OCI-LY7 (cell line): Measurements from ENCODE around the gene KANSL3. TPM values are rescaled to one million over a fixed set of nuclear protein-coding genes. Genes with fewer than 3 reads are reported as not detected.
A peak's percentile ranks its signal among the peaks of the same experiment; 100 is the strongest.

Experiments used
- Bru-seq: library from RNA; stranded (reverse); fragments of 400-500 nt; gene quantifications from one replicate; lab custom pipeline; 2021; lab: Mats Ljungman, UMichigan
- BruChase-seq, 2 experiments: library from RNA; stranded (reverse); fragments of 400-500 nt; gene quantifications; one replicate each; lab custom pipeline; 2021; lab: Mats Ljungman, UMichigan
- BruUV-seq: library from RNA; stranded (reverse); fragments of 400-500 nt; replicated peaks from 2 replicates; lab custom pipeline; 2021; lab: Mats Ljungman, UMichigan
- CTCF ChIA-PET: fragments of 300-600 bp; sonication (Branson Sonifier 250); formaldehyde crosslinking; loops from one replicate; lab custom pipeline; 2022; ENCODE audit warnings: antibody characterized with exemption; ENCODE audit not compliant: unreplicated experiment; lab: Charles Lee
- POLR2A ChIA-PET: fragments of 300-600 bp; sonication (Branson Sonifier 250); formaldehyde crosslinking; loops from one replicate; lab custom pipeline; 2022; ENCODE audit warnings: antibody characterized with exemption; lab: Charles Lee
- DNase-seq: peaks from one replicate; pipeline ENCODE4 v3.0.0-alpha.2; 2015; ENCODE audit warnings: low spot score
- H2AFZ ChIP-seq: fragments of 200-600 bp; sonication (generic), shearing (Covaris generic); 2 replicates; pipeline ENCODE4 v1.6.1; 2014; ENCODE audit warnings: mild to moderate bottlenecking, antibody characterized with exemption, low read length, moderate library complexity
- H3K27ac ChIP-seq: fragments of 200-600 bp; sonication (generic); 2 replicates; pipeline ENCODE4 v1.5.1; 2014; ENCODE audit warnings: mixed run types, low read depth, mild to moderate bottlenecking, moderate library complexity, low read length, inconsistent platforms; ENCODE audit not compliant: poor library complexity, severe bottlenecking
- H3K36me3 ChIP-seq: fragments of 200-600 bp; sonication (generic); 2 replicates; pipeline ENCODE4 v1.6.1; 2014; ENCODE audit warnings: mild to moderate bottlenecking, antibody characterized with exemption, low read length, moderate library complexity, mixed read lengths; ENCODE audit not compliant: insufficient read depth
- H3K4me1 ChIP-seq: fragments of 200-600 bp; sonication (generic); 2 replicates; pipeline ENCODE4 v1.5.1; 2014; ENCODE audit warnings: mild to moderate bottlenecking, low read length; ENCODE audit not compliant: insufficient read depth, poor library complexity, severe bottlenecking
- H3K4me2 ChIP-seq: fragments of 200-600 bp; sonication (generic); 2 replicates; pipeline ENCODE4 v1.6.1; 2014; ENCODE audit warnings: mild to moderate bottlenecking, low read length
- H3K4me3 ChIP-seq: fragments of 200-600 bp; sonication (generic); 2 replicates; pipeline ENCODE4 v1.5.1; 2014; ENCODE audit warnings: mild to moderate bottlenecking, low read depth, low read length; ENCODE audit not compliant: poor library complexity, severe bottlenecking
- H3K79me2 ChIP-seq: fragments of 200-600 bp; sonication (generic); 2 replicates; pipeline ENCODE4 v1.6.1; 2016; ENCODE audit warnings: low read depth, mild to moderate bottlenecking, low read length, moderate library complexity, mixed read lengths; ENCODE audit not compliant: insufficient read depth
- H3K9me2 ChIP-seq: fragments of 200-600 bp; sonication (generic); 2 replicates; pipeline ENCODE4 v1.6.1; 2016; ENCODE audit warnings: mild to moderate bottlenecking, low read length, mixed read lengths; ENCODE audit not compliant: insufficient read depth
- H3K9me3 ChIP-seq: fragments of 200-600 bp; sonication (generic); 2 replicates; pipeline ENCODE4 v1.6.1; 2014; ENCODE audit warnings: mild to moderate bottlenecking, mixed run types, low read length, mixed read lengths
- H4K20me1 ChIP-seq: fragments of 200-600 bp; sonication (generic); 2 replicates; pipeline ENCODE4 v1.6.1; 2014; ENCODE audit warnings: mild to moderate bottlenecking, antibody characterized with exemption, low read length, moderate library complexity, mixed read lengths; ENCODE audit not compliant: insufficient read depth
- EZH2phosphoT487 ChIP-seq: fragments of 200-600 bp; sonication (generic); IDR thresholded peaks from 2 replicates; pipeline ENCODE4 v1.6.1; 2018; ENCODE audit warnings: low read depth, borderline replicate concordance, mild to moderate bottlenecking, mixed run types, antibody characterized with exemption, low read length, moderate library complexity, mixed read lengths
- intact Hi-C: fragments of 100-400 bp; cut with micrococcal nuclease; formaldehyde crosslinking; loops from one replicate; pipeline ENCODE4 v1.10.0; 2022; ENCODE audit not compliant: unreplicated experiment
- long read RNA-seq: library from polyadenylated mRNA; stranded (forward); transcript quantifications from one replicate; pipeline ENCODE4 v2.0.0, GENCODE V29; 2022
- total RNA-seq, 2 experiments: library from RNA; depleted of rRNA in 1 of 2; stranded (reverse); fragments of >200 nt in 1 of 2; shearing (Covaris generic) in 1 of 2; gene quantifications; 2 replicates each; pipeline ENCODE4 v1.2.3, GENCODE V29; 2014 to 2022
- TF ChIP-seq, protein P1 (sequence below): fragments of 200-600 bp; sonication (generic); conservative IDR thresholded peaks from 2 replicates; pipeline ENCODE4 v1.5.1; 2014; ENCODE audit warnings: mild to moderate bottlenecking, antibody characterized with exemption, low read length, moderate library complexity, mixed read lengths

KANSL3 gene
- total RNA-seq (2014; rRNA removed; shearing (Covaris generic)) (40.4 and 46.4 TPM in 2 replicates), total RNA-seq (2022) (51.6 and 63.3 TPM in 2 replicates), Bru-seq, nascent RNA (percentile 83 among the genes with signal in this experiment), BruChase-seq, experiment 1, labeled RNA remaining after a 6-hour chase (percentile 90 among the genes with signal in this experiment), BruChase-seq, experiment 2, labeled RNA remaining after a 2-hour chase (percentile 90 among the genes with signal in this experiment)
- long read RNA-seq, full-length matches to known transcripts: 9 of 55 reads
- long read RNA-seq, partial matches to known transcripts: 19 of 55 reads
- long read RNA-seq, other reads (novel, unspliced or antisense): 27 of 55 reads

DNA sequence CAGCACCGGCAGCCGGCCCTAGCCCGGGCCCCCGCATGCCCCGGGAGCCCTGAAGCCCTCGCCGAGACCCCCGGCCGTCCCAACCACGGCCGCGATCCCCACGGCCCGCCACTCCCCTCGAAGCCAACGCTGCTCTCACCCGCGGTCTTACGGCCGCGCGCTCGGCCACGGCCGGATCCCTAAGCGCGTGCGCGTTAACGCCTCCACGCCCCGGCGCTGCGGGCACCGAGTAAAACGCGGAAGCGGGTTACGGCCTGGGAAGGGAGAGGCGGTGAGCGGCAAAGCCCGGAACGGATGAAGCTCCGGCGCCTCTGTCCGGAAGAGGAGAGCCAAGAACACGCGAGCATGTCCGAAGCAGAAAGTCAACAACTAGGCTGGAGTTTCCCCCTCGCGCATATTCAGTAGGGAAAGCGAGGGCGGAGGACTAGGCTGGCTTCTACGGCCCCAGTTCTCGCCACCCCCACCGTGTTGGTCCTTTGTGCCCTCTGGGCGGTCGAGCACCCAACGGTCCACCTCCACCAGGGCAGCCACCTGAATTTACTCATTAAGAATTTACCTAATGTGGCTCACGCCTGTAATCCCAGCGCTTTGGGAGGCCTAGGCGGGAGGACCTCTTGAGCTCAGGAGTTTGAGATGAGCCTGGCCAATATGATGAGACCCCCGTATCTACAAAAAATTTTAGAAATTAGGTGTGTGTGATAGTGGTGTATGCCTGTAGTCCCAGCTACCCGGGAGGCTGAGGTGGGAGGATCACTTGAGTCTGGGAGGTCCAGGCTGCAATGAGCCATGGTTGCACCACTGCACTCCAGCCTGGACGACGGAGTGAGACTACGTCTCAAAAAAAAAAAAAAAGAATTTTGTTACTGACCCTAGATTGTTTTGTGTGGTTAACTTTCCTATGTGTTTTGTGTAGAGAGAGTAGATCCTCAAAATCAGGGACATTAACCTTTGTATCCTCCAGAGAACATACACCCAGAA lies at the start of gene KANSL3:
KANSL3 (minus strand) TSS at position 169 of the 978 bp plus-strand sequence. CDS start 1,177 bp downstream, outside the sequence.
- Histone ChIP-seq H3K9me3 (no peaks in the 10 kb centered on the region), H3K4me3 (peak within 1 kb of the TSS; percentile 99), H3K27ac (peak within 1 kb of the TSS; percentile 44), H4K20me1 (0 out of 2 replicates have a peak, but pooled peaks cover 7% of the 10 kb centered on the region), H3K4me1 (peaks cover 31% of the 10 kb centered on the region), H3K36me3 (peaks cover 32% of the 10 kb centered on the region), H3K79me2 (peaks cover 29% of the 10 kb centered on the region), H3K4me2 (peak within 1 kb of the TSS; percentile 98), H3K9me2 (no peaks in the 10 kb centered on the region), H2AFZ (peak within 1 kb of the TSS; percentile 84)
- ChIA-PET POLR2A (interaction anchor here (0.6 to 2.6 kb wide), 2 partner anchors 123 to 302 kb away, joined by 3 to 6 read pairs; no protein-coding TSS in a partner anchor), CTCF (no interaction called here)
- no TSS peak for BruUV-seq
- intact Hi-C loops: loop anchor here (5.0 kb wide), 2 partner anchors 124 to 219 kb away; partner anchors contain the start of genes ANKRD39 and CNNM4
- peak; percentile 95 for DNase-seq
- TF ChIP-seq EZH2phosphoT487: no peak
- TF ChIP-seq, protein P1, sequence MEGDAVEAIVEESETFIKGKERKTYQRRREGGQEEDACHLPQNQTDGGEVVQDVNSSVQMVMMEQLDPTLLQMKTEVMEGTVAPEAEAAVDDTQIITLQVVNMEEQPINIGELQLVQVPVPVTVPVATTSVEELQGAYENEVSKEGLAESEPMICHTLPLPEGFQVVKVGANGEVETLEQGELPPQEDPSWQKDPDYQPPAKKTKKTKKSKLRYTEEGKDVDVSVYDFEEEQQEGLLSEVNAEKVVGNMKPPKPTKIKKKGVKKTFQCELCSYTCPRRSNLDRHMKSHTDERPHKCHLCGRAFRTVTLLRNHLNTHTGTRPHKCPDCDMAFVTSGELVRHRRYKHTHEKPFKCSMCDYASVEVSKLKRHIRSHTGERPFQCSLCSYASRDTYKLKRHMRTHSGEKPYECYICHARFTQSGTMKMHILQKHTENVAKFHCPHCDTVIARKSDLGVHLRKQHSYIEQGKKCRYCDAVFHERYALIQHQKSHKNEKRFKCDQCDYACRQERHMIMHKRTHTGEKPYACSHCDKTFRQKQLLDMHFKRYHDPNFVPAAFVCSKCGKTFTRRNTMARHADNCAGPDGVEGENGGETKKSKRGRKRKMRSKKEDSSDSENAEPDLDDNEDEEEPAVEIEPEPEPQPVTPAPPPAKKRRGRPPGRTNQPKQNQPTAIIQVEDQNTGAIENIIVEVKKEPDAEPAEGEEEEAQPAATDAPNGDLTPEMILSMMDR: no peak

DNA sequence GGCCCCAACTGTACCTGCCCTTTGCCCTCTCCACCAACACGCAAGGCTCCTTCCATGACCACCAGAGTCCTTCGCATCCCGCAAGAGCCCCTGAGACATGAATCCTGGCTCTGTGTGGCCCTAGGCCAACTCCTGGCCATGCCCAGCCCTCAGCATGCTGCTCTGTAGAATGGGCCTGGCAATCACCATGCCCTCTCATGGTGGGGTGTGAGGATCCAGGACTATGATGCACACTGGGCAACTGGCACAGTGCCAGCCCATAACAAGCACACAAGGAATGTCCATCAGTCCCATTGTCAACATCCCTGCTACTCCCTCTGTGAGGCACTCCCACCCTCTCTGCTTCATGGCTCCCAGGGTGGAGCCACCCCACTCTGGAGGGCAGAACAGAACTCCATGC lies 49.2 kb upstream of the KANSL3 start:
- Histone ChIP-seq H3K9me3 (no peaks in the 10 kb centered on the region), H3K4me1 (no peaks in the 10 kb centered on the region), H3K4me2 (no peak overlapping the region), H3K79me2 (no peaks in the 10 kb centered on the region), H4K20me1 (no peaks in the 10 kb centered on the region), H3K27ac (no peak overlapping the region), H3K36me3 (no peaks in the 10 kb centered on the region), H3K9me2 (no peaks in the 10 kb centered on the region), H3K4me3 (no peak overlapping the region), H2AFZ (no peak overlapping the region)
- no peak for TF ChIP-seq EZH2phosphoT487
- TF ChIP-seq, protein P1: no peak
- BruUV-seq: no TSS peak
- DNase-seq: no peak
- intact Hi-C loops: no loop called here
- ChIA-PET CTCF (no interaction called here), POLR2A (no interaction called here)
